HEK293 (cell line): ENCODE data around the gene MUC4.
"Not testable (repeated sequence)": the region's sequence is repeated elsewhere in the genome, so short reads cannot be mapped to it uniquely, and the experiment has no call there.

Experiments used
- CTCF ChIA-PET: fragments of 350-600 bp; formaldehyde crosslinking; extraction: SDS; loops from one replicate; lab custom pipeline; 2021; ENCODE audit warnings: antibody characterized with exemption; lab: Yijun Ruan, JAX
- POLR2A ChIA-PET: fragments of 300-600 bp; formaldehyde crosslinking; extraction: SDS; loops from one replicate; lab custom pipeline; 2020; ENCODE audit warnings: antibody characterized with exemption, inconsistent platforms; lab: Yijun Ruan, JAX
- H3K27ac ChIP-seq: fragments of 200-500 bp; sonication (Bioruptor generic); 2 replicates; pipeline ENCODE4 v1.5.1; 2014; ENCODE audit warnings: low read depth, low read length, control low read depth, inconsistent platforms; ENCODE audit errors: extremely low read depth
- H3K36me3 ChIP-seq, 2 experiments: fragments of 200-500 bp in 1 of 2; sonication (Bioruptor generic) in 1 of 2; 1 replicate in 1 of 2; 2 replicates in 1 of 2; pipeline ENCODE4 v1.5.1; 2014 to 2017; ENCODE audit warnings: inconsistent platforms in 2 of 2, low read length in 2 of 2; ENCODE audit not compliant: control insufficient read depth in 2 of 2, insufficient read depth in 1 of 2
- H3K4me1 ChIP-seq: fragments of 200-500 bp; sonication (Bioruptor generic); 2 replicates; pipeline ENCODE4 v1.5.1; 2014; ENCODE audit warnings: mild to moderate bottlenecking, low read length, inconsistent platforms; ENCODE audit not compliant: control insufficient read depth, insufficient read depth
- H3K4me3 ChIP-seq: 2 replicates; pipeline ENCODE4 v1.5.1; 2011; ENCODE audit warnings: low read depth, mild to moderate bottlenecking, control low read depth, low read length, moderate library complexity
- H3K9me3 ChIP-seq: fragments of 200-500 bp; sonication (Bioruptor generic); 2 replicates; pipeline ENCODE4 v1.5.1; 2014; ENCODE audit warnings: low read depth, low read length, inconsistent platforms; ENCODE audit not compliant: control insufficient read depth, insufficient read depth
- PRDM4 ChIP-seq: fragments of 450-650 bp; formaldehyde crosslinking; IDR thresholded peaks from 2 replicates; pipeline ENCODE4 v1.5.1; 2017; ENCODE audit warnings: missing biosample characterization, missing genetic modification characterization
- SCRT1 ChIP-seq: fragments of 450-650 bp; formaldehyde crosslinking; IDR thresholded peaks from 2 replicates; pipeline ENCODE4 v1.5.1; 2016; ENCODE audit warnings: missing biosample characterization, missing genetic modification characterization, borderline replicate concordance
- SCRT2 ChIP-seq: fragments of 450-650 bp; formaldehyde crosslinking; IDR thresholded peaks from 2 replicates; pipeline ENCODE4 v1.5.1; 2016; ENCODE audit warnings: missing biosample characterization, missing genetic modification characterization
- SETDB1 ChIP-seq: IDR thresholded peaks from one replicate; pipeline ENCODE4 v1.6.1; 2017; ENCODE audit warnings: mild to moderate bottlenecking, low read length, moderate library complexity, mixed read lengths; ENCODE audit not compliant: insufficient read length
- ZFP69B ChIP-seq: fragments of 450-650 bp; formaldehyde crosslinking; IDR thresholded peaks from 2 replicates; pipeline ENCODE4 v1.5.1; 2016; ENCODE audit warnings: missing biosample characterization, missing genetic modification characterization
- ZNF19 ChIP-seq: fragments of 450-650 bp; formaldehyde crosslinking; IDR thresholded peaks from 2 replicates; pipeline ENCODE4; 2016; ENCODE audit warnings: missing biosample characterization, missing genetic modification characterization, low read depth
- ZNF214 ChIP-seq: fragments of 450-650 bp; formaldehyde crosslinking; IDR thresholded peaks from 2 replicates; pipeline ENCODE4 v1.5.1; 2017; ENCODE audit warnings: missing biosample characterization, mild to moderate bottlenecking, missing genetic modification characterization, borderline replicate concordance
- ZNF354C ChIP-seq: fragments of 450-650 bp; formaldehyde crosslinking; IDR thresholded peaks from 2 replicates; pipeline ENCODE4 v1.5.1; 2016; ENCODE audit warnings: missing biosample characterization, missing genetic modification characterization, low read depth, borderline replicate concordance
- ZNF518A ChIP-seq: fragments of 450-650 bp; formaldehyde crosslinking; conservative IDR thresholded peaks from 2 replicates; pipeline ENCODE4 v1.5.1; 2016; ENCODE audit warnings: low read depth, missing biosample characterization, missing genetic modification characterization
- ZNF600 ChIP-seq: fragments of 450-650 bp; formaldehyde crosslinking; IDR thresholded peaks from 2 replicates; pipeline ENCODE4 v1.5.1; 2016; ENCODE audit warnings: missing biosample characterization, missing genetic modification characterization
- ZNF776 ChIP-seq: fragments of 450-650 bp; formaldehyde crosslinking; IDR thresholded peaks from 2 replicates; pipeline ENCODE4 v1.5.0; 2017; ENCODE audit warnings: missing biosample characterization, missing genetic modification characterization, borderline replicate concordance
- ZSCAN5A ChIP-seq: fragments of 450-650 bp; formaldehyde crosslinking; IDR thresholded peaks from 2 replicates; pipeline ENCODE4 v1.5.1; 2016; ENCODE audit warnings: missing biosample characterization, missing genetic modification characterization
- ZXDB ChIP-seq: fragments of 450-650 bp; formaldehyde crosslinking; IDR thresholded peaks from 2 replicates; pipeline ENCODE4 v1.5.1; 2016; ENCODE audit warnings: missing biosample characterization, missing genetic modification characterization

MUC4 gene

GRCh38 chr3:195788711-195789581 is 22.8 kb downstream of the MUC4 start:
- POLR2A ChIA-PET: no interaction called here
- Histone ChIP-seq H3K4me1 (no peaks in the 10 kb centered on the region), H3K27ac (no peak overlapping the region), H3K9me3 (no peaks in the 10 kb centered on the region), H3K36me3 (no peaks in the 10 kb centered on the region), H3K4me3 (no peak overlapping the region)
- TF ChIP-seq ZNF600 (tag by site-specific recombination) (no peak), ZNF354C (tag by site-specific recombination) (no peak), ZXDB (no peak), ZNF19 (no peak), PRDM4 (tag by site-specific recombination) (no peak), ZFP69B (no peak), ZNF776 (no peak), ZSCAN5A (tag by site-specific recombination) (no peak), ZNF518A (tag by site-specific recombination) (no peak), SETDB1 (no peak), ZNF214 (tag by site-specific recombination) (no peak)
- CTCF ChIA-PET: interaction anchor here (0.9 kb wide), 1 partner anchor 61 kb away, joined by 3 read pairs; no protein-coding TSS in a partner anchor

GRCh38 chr3:195785781-195786405 is 25.8 kb downstream of the MUC4 start:
- POLR2A ChIA-PET, H3K4me1 ChIP-seq, H3K36me3 ChIP-seq, H3K27ac ChIP-seq, H3K4me3 ChIP-seq, H3K9me3 ChIP-seq, CTCF ChIA-PET: not testable (repeated sequence)
- TF ChIP-seq SCRT2 (peak; percentile 41; the same call in 1 of the 2 replicates), SCRT1 (peak; percentile 98)
